ENCODE data around the gene HLCS.
"Not testable (repeated sequence)": the region's sequence is repeated elsewhere in the genome, so short reads cannot be mapped to it uniquely, and the experiment has no call there.

The HLCS gene

GRCh38 chr21:36959020-36959835 is 7.2 kb downstream of the HLCS start:
- no peak for DNase-seq

DNA sequence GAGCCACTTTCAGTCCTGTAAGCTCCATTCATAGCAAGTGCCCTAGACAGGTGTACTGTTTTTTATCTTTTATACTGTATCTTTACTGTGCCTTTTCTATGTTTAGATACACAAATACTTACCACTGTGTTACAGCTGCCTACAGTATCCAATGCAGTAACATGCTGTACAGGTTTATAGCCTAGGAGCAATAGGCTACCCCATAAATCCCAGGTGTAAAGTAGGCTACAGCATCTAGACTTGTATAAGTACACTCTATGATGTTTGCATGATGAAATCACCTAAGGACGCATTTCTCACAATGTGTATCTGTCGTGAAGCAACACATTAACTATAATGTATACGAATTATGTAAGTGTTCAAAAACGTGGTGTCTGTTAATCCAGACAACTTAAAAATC is 10.7 kb downstream of the HLCS start:
- no peak for DNase-seq

DNA sequence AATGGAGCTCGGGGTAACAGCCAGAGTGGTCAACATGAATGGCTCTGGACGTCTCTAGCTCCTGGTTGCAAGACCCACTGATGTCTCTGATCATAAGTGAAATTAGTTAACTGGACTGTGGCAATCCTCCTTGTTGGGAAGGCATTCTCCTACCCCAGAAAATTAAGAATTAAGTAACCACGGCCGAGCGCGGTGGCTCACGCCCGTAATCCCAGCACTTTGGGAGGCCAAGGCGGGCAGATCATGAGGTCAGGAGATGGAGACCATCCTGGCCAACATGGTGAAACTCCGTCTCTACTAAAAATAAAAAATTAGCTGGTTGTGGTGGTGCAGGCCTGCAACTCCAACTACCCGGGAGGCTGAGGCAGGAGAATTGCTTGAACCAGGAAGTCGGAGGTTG is 14.1 kb downstream of the HLCS start:
- DNase-seq = not testable (repeated sequence)

- DNase-seq = no peak
These were observed 17.0 kb downstream of the HLCS start for GRCh38 chr21:36949171-36950141.

GRCh38 chr21:36948686-36949085 is 17.8 kb downstream of the HLCS start:
- DNase-seq = no peak

DNA sequence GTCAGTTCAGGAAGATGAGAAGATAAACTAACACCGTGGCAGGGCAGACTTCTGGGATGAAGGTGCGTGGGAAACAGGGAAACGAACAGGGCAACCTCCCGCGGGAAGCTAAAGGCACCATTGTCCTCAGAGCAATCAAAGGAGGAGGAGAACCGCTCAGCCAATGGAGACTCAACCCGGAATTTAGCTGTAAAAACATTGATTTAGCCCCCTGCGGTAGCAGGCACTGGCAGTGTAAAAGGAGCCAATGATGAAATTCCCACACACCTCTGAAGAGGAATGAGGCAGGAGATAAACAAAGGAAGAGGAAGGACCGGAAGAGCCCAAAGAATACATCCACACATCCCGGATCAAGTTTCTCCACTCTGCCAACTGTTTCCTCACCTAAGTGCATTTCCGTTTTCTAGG is 19.5 kb downstream of the HLCS start:
- no peak for DNase-seq

- DNase-seq = no peak
These were observed 20.9 kb downstream of the HLCS start for GRCh38 chr21:36945496-36946138.

DNA sequence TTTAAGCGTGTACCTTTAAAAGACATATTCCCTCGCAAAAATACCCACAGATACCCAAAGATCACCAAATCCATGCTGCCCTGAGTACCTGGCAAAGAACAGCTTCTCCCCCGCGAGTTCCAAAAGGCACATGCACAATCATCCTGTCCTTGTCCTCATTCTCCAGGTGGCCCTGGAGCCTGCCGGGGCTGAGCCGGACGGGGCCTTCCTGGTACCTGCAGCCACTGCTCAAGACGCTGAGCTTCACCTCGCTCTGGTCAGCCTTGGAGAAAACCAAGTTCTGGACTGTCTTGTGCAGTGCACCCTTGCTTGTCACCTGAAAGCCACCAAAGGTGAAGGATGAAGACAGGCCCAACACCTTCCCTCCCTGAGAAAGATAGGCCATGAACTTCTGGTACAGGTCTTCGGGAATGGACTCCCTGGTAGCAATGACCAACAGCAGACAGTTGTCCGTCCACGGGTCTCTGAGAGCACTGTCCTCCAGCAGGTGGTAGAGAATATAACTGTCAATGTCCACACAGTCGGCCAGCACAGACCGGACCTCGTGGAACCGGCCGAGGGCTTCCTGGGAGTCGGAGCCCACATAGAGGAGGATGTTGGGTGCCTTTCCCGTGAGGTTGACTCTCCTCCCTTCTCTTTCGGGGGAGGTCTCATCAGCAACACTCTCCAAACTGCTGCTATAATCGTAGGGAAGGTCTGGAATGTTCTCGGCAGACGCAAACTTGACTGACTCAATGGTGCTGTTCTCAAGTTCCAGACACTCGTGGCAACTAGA is 29.9 kb downstream of the HLCS start:
- DNase-seq = no peak

DNA sequence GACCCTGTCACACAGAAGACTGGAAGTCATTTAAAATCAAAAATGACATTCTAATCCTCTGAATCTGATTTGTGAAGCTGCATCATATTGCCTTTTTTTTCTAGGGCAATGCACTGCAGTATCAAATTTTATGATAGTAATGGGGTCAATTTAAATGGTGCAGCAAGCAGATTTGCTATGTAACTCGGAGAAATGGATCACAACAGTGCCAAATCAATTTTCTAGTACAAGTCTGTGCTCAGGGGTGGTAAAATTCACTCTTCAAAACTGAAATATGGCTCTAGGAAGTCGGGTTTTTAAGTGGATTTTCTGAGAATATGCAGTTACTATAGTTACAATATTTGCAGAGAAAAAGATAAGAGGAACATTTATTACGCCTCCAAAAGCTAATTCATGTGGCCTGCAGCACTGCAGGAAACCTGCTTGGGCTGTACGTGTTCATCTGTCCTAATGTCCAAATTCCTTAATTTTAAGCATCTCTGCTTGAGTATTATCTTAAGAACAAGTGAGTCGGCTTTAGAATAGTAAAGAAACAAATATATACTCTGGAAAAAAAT is 31.5 kb downstream of the HLCS start:
- DNase-seq = no peak

GRCh38 chr21:36932161-36932816 is 34.2 kb downstream of the HLCS start:
- no peak for DNase-seq

- DNase-seq = peak in 27 of 58 donors; percentile 3 to 54 (median 18)
These were observed 36.8 kb downstream of the HLCS start for GRCh38 chr21:36929622-36930021.

- no peak for DNase-seq
These were observed 37.5 kb downstream of the HLCS start for GRCh38 chr21:36928960-36929359.

- peak in 56 of 58 donors; percentile 6 to 89 (median 57) for DNase-seq
These were observed 38.8 kb downstream of the HLCS start for GRCh38 chr21:36927719-36928117.

DNA sequence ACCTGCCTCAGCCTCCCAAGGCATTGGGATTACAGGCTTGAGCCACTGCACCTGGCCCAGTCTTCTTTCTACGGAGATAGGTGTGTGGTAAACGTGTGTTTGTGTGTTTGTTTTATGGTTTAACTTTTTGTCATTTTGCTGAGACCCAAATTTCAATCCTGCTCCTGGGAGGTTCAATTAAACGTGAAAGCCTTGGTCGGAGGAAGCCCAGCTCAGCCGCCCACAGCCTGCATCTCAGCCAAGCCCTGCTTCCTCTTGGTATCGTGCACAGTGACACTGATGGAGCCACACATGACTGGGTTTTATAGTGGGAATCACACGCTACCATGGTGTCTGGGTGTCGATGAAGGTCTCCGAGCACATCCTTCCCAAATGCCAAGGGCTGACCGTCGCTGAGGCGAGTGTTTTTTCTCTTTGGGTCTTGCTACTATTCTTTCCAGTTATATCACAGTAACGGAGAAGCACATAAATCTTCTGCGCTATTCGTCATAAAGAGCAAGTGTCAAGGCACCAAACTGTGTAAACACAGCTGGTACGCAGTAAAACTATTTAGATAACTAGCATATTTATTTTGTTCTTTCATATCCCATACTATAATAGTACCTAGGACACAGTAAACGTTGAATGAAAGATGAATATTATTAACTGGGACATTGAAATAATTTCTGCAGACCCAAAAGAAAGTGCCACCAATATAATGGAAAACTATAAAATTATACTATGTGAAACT is 39.3 kb downstream of the HLCS start:
- DNase-seq = no peak

- no peak for DNase-seq
These were observed 43.2 kb downstream of the HLCS start for GRCh38 chr21:36923270-36923669.

DNA sequence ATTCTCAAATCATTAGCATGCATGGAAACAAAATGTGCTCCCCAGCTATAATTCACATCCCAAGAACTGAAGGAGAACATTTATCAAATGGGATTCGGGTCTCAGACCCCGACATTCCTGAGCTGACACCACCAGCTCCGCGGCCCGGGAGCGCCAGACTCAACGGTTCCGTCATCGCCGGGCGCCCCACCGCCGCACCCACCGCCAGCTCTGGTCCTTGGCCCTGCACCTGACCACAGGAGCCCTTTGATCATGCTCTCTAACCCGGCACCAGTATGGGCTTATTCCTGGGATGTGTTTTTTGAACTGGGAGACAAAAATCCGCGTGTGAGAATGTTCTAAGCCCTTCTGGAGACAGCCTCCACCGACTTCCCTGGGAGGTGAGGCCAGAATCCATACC is 43.6 kb downstream of the HLCS start:
- no peak for DNase-seq

DNA sequence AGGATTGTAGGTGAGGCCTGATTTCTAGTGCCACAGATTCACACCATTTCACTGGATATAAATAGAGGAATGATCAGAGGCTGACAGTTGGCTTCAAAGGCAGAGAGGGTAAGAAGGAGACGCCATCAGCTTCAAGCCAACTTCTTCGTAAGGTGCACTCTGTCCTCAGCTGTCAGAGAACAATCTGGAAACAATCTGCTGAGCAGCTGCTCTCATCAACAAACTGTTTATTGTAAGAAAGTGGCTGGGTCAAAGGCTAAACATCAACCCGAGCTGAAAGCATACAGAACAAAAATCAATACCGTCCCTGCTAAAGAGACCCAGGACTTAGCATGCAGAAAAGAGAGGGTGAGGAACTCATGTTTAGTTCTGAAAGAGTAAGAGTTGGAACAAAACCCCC is 48.2 kb downstream of the HLCS start:
- DNase-seq = no peak

DNA sequence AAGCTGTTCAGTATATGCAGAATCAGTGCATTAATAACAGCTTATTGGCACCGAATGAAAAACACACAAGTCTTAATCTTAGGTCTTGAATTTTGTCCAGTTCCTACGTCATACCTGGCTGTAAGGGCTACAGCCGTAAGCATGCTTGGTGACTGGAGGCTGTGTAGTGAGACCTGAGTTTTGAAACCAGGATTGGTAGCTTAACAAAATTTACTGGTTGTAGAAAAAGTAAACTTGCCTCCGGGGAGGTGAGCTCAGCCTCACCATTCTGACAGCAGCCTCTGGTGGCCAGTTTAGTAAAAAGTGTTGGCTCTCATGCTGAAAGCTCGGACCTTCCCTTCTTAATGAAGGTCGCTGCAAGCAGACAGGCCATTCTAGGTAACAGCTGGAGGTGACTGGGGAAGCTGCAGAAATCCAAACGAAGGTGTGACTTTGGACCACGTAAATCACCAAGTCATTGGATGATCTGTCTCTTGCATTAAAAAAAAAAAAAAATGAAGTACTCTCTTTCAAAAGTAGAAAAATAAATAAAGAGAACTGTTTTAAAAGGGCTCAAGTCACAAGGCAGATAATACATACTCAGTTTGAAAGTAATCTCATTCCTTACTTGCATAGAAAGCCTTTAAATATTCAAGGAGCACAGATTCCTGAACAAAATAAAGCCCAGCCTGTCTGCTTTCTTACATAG is 48.9 kb downstream of the HLCS start:
- DNase-seq = peak in 14 of 58 donors; percentile 1 to 39 (median 12)

GRCh38 chr21:36916718-36917117 is 49.8 kb downstream of the HLCS start:
- no peak for DNase-seq
